HCT116 (cell line): Measurements from ENCODE around the gene EFCAB10. TPM values are rescaled to one million over a fixed set of nuclear protein-coding genes. Genes with fewer than 3 reads are reported as not detected.

Experiments used
- ATAC-seq: fragments of 200-7000 bp; cut with Tn5 transposase; 2 replicates; pipeline ENCODE4 v1.9.1; 2020; ENCODE audit warnings: mild to moderate bottlenecking, moderate library complexity
- BruUV-seq: library from RNA; stranded (reverse); fragments of 400-500 nt; replicated peaks from 2 replicates; lab custom pipeline; 2021; lab: Mats Ljungman, UMichigan
- CTCF ChIA-PET: fragments of 300-600 bp; sonication (Branson Sonifier 250); formaldehyde crosslinking; loops from one replicate; lab custom pipeline; 2021; ENCODE audit warnings: antibody characterized with exemption; lab: Charles Lee
- POLR2A ChIA-PET: fragments of 300-600, 350-600 bp; sonication (Branson Sonifier 250); formaldehyde crosslinking; loops from one replicate; lab custom pipeline; 2021; ENCODE audit warnings: antibody characterized with exemption; lab: Charles Lee
- RAD21 ChIA-PET, 2 experiments: fragments of 300-600 bp; sonication (Branson Sonifier 250); formaldehyde crosslinking; loops; one replicate each; lab custom pipeline; 2023; ENCODE audit warnings: low total read pairs in 2 of 2; ENCODE audit not compliant: uncharacterized antibody in 2 of 2, unreplicated experiment in 2 of 2, low non-redundant PET in 1 of 2; lab: Charles Lee
- DNase-seq: peaks from one replicate; pipeline ENCODE4 v3.0.0-alpha.2; 2010; ENCODE audit warnings: low read depth, low spot score
- H2AFZ ChIP-seq: fragments of 200-600 bp; shearing (Covaris generic), sonication (generic); 2 replicates; pipeline ENCODE4 v1.6.1; 2017; ENCODE audit warnings: low read depth, mixed run types, mixed read lengths, antibody characterized with exemption, low read length; ENCODE audit not compliant: poor library complexity, severe bottlenecking
- H3K27ac ChIP-seq: 2 replicates; pipeline ENCODE4 v1.5.1; 2012; ENCODE audit warnings: low read depth, low read length
- H3K27me3 ChIP-seq: fragments of 200-600 bp; sonication (generic); 2 replicates; pipeline ENCODE4 v1.6.1; 2016; ENCODE audit warnings: mixed run types, low read length, mixed read lengths; ENCODE audit not compliant: insufficient read depth
- H3K36me3 ChIP-seq, 2 experiments: fragments of 200-500 bp in 1 of 2; fragments of 200-600 bp in 1 of 2; sonication (Bioruptor generic) in 1 of 2; sonication (generic) in 1 of 2; 2 replicates each; pipeline versions ENCODE4 v1.5.1 to v1.6.1; 2014 to 2016; ENCODE audit warnings: low read length in 2 of 2, inconsistent platforms in 1 of 2, mixed read lengths in 1 of 2, mixed run types in 1 of 2; ENCODE audit not compliant: insufficient read depth in 2 of 2, control insufficient read depth in 1 of 2
- H3K4me1 ChIP-seq, 2 experiments: fragments of 200-600 bp in 1 of 2; sonication (generic) in 1 of 2; 2 replicates each; pipeline versions ENCODE4 v1.5.1 to v1.6.1; 2012 to 2017; ENCODE audit warnings: low read length in 2 of 2, inconsistent platforms in 1 of 2, mild to moderate bottlenecking in 1 of 2, mixed read lengths in 1 of 2, mixed run types in 1 of 2, moderate library complexity in 1 of 2; ENCODE audit not compliant: insufficient read depth in 2 of 2, control insufficient read depth in 1 of 2
- H3K4me2 ChIP-seq: fragments of 200-600 bp; sonication (generic); 2 replicates; pipeline ENCODE4 v1.6.1; 2017; ENCODE audit warnings: mixed run types, low read length, mixed read lengths
- H3K4me3 ChIP-seq, 2 experiments: fragments of 200-600 bp in 1 of 2; sonication (generic) in 1 of 2; replicated peaks in 1 of 2; 2 replicates each; pipeline ENCODE4 v1.5.1; 2011 to 2016; ENCODE audit warnings: low read length in 2 of 2, control low read depth in 1 of 2, low read depth in 1 of 2, mild to moderate bottlenecking in 1 of 2, mixed read lengths in 1 of 2, mixed run types in 1 of 2
- H3K79me2 ChIP-seq: fragments of 200-600 bp; sonication (generic); 2 replicates; pipeline ENCODE4 v1.6.1; 2017; ENCODE audit warnings: mild to moderate bottlenecking, mixed run types, low read length, moderate library complexity, mixed read lengths; ENCODE audit not compliant: insufficient read depth
- H3K9ac ChIP-seq: fragments of 200-600 bp; sonication (generic); 2 replicates; pipeline ENCODE4 v1.6.1; 2016; ENCODE audit warnings: low read length, mixed read lengths
- H3K9me2 ChIP-seq: fragments of 200-600 bp; sonication (generic), shearing (Covaris generic); 2 replicates; pipeline ENCODE4 v1.6.1; 2017; ENCODE audit warnings: mixed run types, mild to moderate bottlenecking, moderate library complexity; ENCODE audit not compliant: insufficient read depth
- H3K9me3 ChIP-seq, 2 experiments: fragments of 200-500 bp in 1 of 2; fragments of 200-600 bp in 1 of 2; sonication (Bioruptor generic) in 1 of 2; sonication (generic) in 1 of 2; 2 replicates each; pipeline ENCODE4 v1.6.1; 2014 to 2017; ENCODE audit warnings: low read length in 2 of 2, mixed read lengths in 2 of 2, inconsistent platforms in 1 of 2, low read depth in 1 of 2, mild to moderate bottlenecking in 1 of 2, mixed run types in 1 of 2, moderate library complexity in 1 of 2; ENCODE audit not compliant: control insufficient read depth in 1 of 2, insufficient read depth in 1 of 2
- H4K20me1 ChIP-seq: fragments of 200-600 bp; sonication (generic), shearing (Covaris generic); 2 replicates; pipeline ENCODE4 v1.6.1; 2017; ENCODE audit warnings: mixed run types, mild to moderate bottlenecking, moderate library complexity; ENCODE audit not compliant: insufficient read depth
- ATF3 ChIP-seq: IDR thresholded peaks from 2 replicates; pipeline ENCODE4 v1.6.1; 2012
- CBX3 ChIP-seq: IDR thresholded peaks from 2 replicates; pipeline ENCODE4 v1.6.1; 2012; ENCODE audit warnings: low read depth
- CTCF ChIP-seq, 3 experiments: fragments of 200-600 bp in 1 of 3; sonication (generic) in 1 of 3; IDR thresholded peaks in 2 of 3; conservative IDR thresholded peaks in 1 of 3; 2 replicates each; pipeline ENCODE4 v1.5.1; 2012 to 2017; ENCODE audit warnings: low read depth in 2 of 3, low read length in 2 of 3, antibody characterized with exemption in 1 of 3, borderline replicate concordance in 1 of 3, control low read depth in 1 of 3, mild to moderate bottlenecking in 1 of 3, mixed read lengths in 1 of 3, mixed run types in 1 of 3, moderate library complexity in 1 of 3; ENCODE audit not compliant: insufficient read depth in 1 of 3
- ELF1 ChIP-seq: IDR thresholded peaks from 2 replicates; pipeline ENCODE4 v1.6.1; 2012; ENCODE audit warnings: low read depth, borderline replicate concordance
- EZH2 ChIP-seq: fragments of 200-600 bp; sonication (generic); IDR thresholded peaks from 2 replicates; pipeline ENCODE4 v1.6.1; 2017; ENCODE audit warnings: antibody characterized with exemption, mixed run types
- JUND ChIP-seq: IDR thresholded peaks from 2 replicates; pipeline ENCODE4 v1.6.1; 2012
- POLR2A ChIP-seq: IDR thresholded peaks from 2 replicates; pipeline ENCODE4 v1.7.0; 2011; ENCODE audit warnings: borderline replicate concordance; ENCODE audit not compliant: insufficient read depth, insufficient read length; ENCODE audit errors: extremely low read depth
- POLR2AphosphoS5 ChIP-seq: IDR thresholded peaks from 2 replicates; pipeline ENCODE4 v1.6.1; 2011; ENCODE audit warnings: mild to moderate bottlenecking, low read depth, low read length, moderate library complexity
- RAD21 ChIP-seq: IDR thresholded peaks from 2 replicates; pipeline ENCODE4 v1.6.1; 2012; ENCODE audit warnings: low read depth, mild to moderate bottlenecking
- REST ChIP-seq: IDR thresholded peaks from 2 replicates; pipeline ENCODE4 v1.6.1; 2012; ENCODE audit warnings: low read depth
- SIN3A ChIP-seq: IDR thresholded peaks from 2 replicates; pipeline ENCODE4 v1.6.1; 2012; ENCODE audit warnings: low read depth
- SP1 ChIP-seq: IDR thresholded peaks from 2 replicates; pipeline ENCODE4 v1.6.1; 2012; ENCODE audit warnings: low read depth
- TCF7L2 ChIP-seq: IDR thresholded peaks from 2 replicates; pipeline ENCODE4 v1.7.0; 2011; ENCODE audit warnings: borderline replicate concordance, inconsistent platforms; ENCODE audit not compliant: insufficient read depth, insufficient read length; ENCODE audit errors: extremely low read depth
- ZBTB33 ChIP-seq: IDR thresholded peaks from 2 replicates; pipeline ENCODE4 v1.6.1; 2011; ENCODE audit warnings: mild to moderate bottlenecking, low read length, moderate library complexity; ENCODE audit not compliant: insufficient replicate concordance; ENCODE audit errors: extremely low read depth
- ZNF274 ChIP-seq: fragments of 200-500 bp; sonication (Bioruptor generic); IDR thresholded peaks from 2 replicates; pipeline ENCODE4 v1.6.1; 2014; ENCODE audit warnings: mild to moderate bottlenecking, low read depth, low read length, inconsistent platforms
- intact Hi-C: fragments of 100-400 bp; cut with micrococcal nuclease; formaldehyde crosslinking; loops from 2 replicates; pipeline ENCODE4 v1.10.0; 2022
- total RNA-seq: library from RNA; stranded (reverse); gene quantifications from one replicate; pipeline ENCODE4 v1.2.1, GENCODE V29; 2021; ENCODE audit not compliant: unreplicated experiment

Gene EFCAB10
- total RNA-seq, 1 experiment from 2014 or later = 1.7 TPM

- ChIA-PET RAD21 (no interaction called here), POLR2A (no interaction called here), CTCF (no interaction called here)
- ATAC-seq (no peak), DNase-seq (no peak)
- no peaks in the 10 kb centered on the region for H3K9me2 ChIP-seq
- no peak overlapping the region for H2AFZ ChIP-seq
- BruUV-seq = no TSS peak
- H3K4me3 ChIP-seq = no peak overlapping the region
- no peak overlapping the region for H3K9ac ChIP-seq
- no peak overlapping the region for H3K27ac ChIP-seq
- H3K9me3 ChIP-seq = no peaks in the 10 kb centered on the region
- H3K4me1 ChIP-seq = peaks cover 0 to 5% of the 10 kb centered on the region in 2 experiments; a peak in 1 of 4 replicates
- H3K4me2 ChIP-seq = no peak overlapping the region
- TF ChIP-seq CTCF (IDR thresholded peaks at IDR 0.05 in 2 of 3, conservative IDR thresholded peaks at IDR 0.05 in 1 of 3; ENCODE audit: borderline replicate concordance in 1 of 3, insufficient read depth in 1 of 3, low read depth in 2 of 3, low read length in 2 of 3) (no peak), SIN3A (no peak), EZH2 (no peak), ZBTB33 (no peak), REST (no peak), ZNF274 (no peak), ELF1 (no peak), RAD21 (no peak), POLR2A (no peak), JUND (no peak), POLR2AphosphoS5 (no peak), CBX3 (no peak), ATF3 (no peak), TCF7L2 (no peak), SP1 (no peak)
- H4K20me1 ChIP-seq = no peaks in the 10 kb centered on the region
- intact Hi-C loops = no loop called here
- H3K79me2 ChIP-seq = no peaks in the 10 kb centered on the region
- H3K36me3 ChIP-seq = no peaks in the 10 kb centered on the region
- H3K27me3 ChIP-seq = no peaks in the 10 kb centered on the region
Measured at GRCh38 chr7:105596866-105597265, 15.6 kb upstream of the EFCAB10 start.
